Measurements from ENCODE around the gene MCM5. TPM values are rescaled to one million over a fixed set of nuclear protein-coding genes. Genes with fewer than 3 reads are reported as not detected.

The MCM5 gene
- total and polyA plus RNA-seq, 2 experiments from 2014 or later, result 34.4 to 51.5 TPM

- Histone ChIP-seq H3K79me2 (ENCODE audit: insufficient read depth) (no peaks in the 10 kb centered on the region), H3F3A (ENCODE audit: insufficient read depth) (peaks cover 5% of the 10 kb centered on the region; the same call in 1 of the 2 replicates), H3K27ac (no peak overlapping the region), H4K20me1 (ENCODE audit: insufficient read depth) (no peaks in the 10 kb centered on the region), H3K9me2 (ENCODE audit: insufficient read depth) (no peaks in the 10 kb centered on the region), H3K4me2 (ENCODE audit: unreplicated experiment) (no peak overlapping the region), H3K9ac (no peak overlapping the region), H3K4me3 (no peak overlapping the region), H3K27me3 (replicated peaks; ENCODE audit: insufficient read depth) (no peaks in the 10 kb centered on the region), H3K9me3 (ENCODE audit: low read depth) (no peaks in the 10 kb centered on the region), H3K4me1 (ENCODE audit: insufficient read depth) (peaks cover 18% of the 10 kb centered on the region), H2AFZ (no peak overlapping the region), H3K36me3 (ENCODE audit: low read depth) (no peaks in the 10 kb centered on the region)
- DNase-seq, result no peak
- in situ Hi-C loops (cut with MboI), result no loop called here
- TF ChIP-seq EZH2phosphoT487 (IDR thresholded peaks at IDR 0.05; ENCODE audit: insufficient read depth, low read depth) (no peak), EZH2 (IDR thresholded peaks at IDR 0.05; ENCODE audit: insufficient read depth, poor library complexity, severe bottlenecking) (no peak)
- 94 to 98% methylated on average over 4 of the region's 4 CpGs for WGBS, 2 experiments (ENCODE audit: low coverage in 1 of 2, low lambda C conversion rate in 2 of 2, missing lambda C conversion rate in 2 of 2)
Observed at GRCh38 chr22:35422145-35422544, 22.2 kb downstream of the MCM5 start.

GRCh38 chr22:35422936-35423335 is 23.0 kb downstream of the MCM5 start:
- Histone ChIP-seq H3K9me2 (ENCODE audit: insufficient read depth) (no peaks in the 10 kb centered on the region), H3K79me2 (ENCODE audit: insufficient read depth) (no peaks in the 10 kb centered on the region), H3K27me3 (replicated peaks; ENCODE audit: insufficient read depth) (no peaks in the 10 kb centered on the region), H2AFZ (no peak overlapping the region), H3K4me1 (ENCODE audit: insufficient read depth) (peaks cover 21% of the 10 kb centered on the region), H3K9me3 (ENCODE audit: low read depth) (no peaks in the 10 kb centered on the region), H4K20me1 (ENCODE audit: insufficient read depth) (no peaks in the 10 kb centered on the region), H3K27ac (no peak overlapping the region), H3K9ac (no peak overlapping the region), H3K4me2 (ENCODE audit: unreplicated experiment) (no peak overlapping the region), H3K36me3 (ENCODE audit: low read depth) (no peaks in the 10 kb centered on the region), H3K4me3 (no peak overlapping the region), H3F3A (ENCODE audit: insufficient read depth) (peaks cover 5% of the 10 kb centered on the region; the same call in 1 of the 2 replicates)
- 83 to 89% methylated on average over 9 of the region's 9 CpGs for WGBS, 2 experiments (ENCODE audit: low coverage in 1 of 2, low lambda C conversion rate in 2 of 2, missing lambda C conversion rate in 2 of 2)
- in situ Hi-C loops (cut with MboI), result no loop called here
- DNase-seq, result no peak
- TF ChIP-seq EZH2 (IDR thresholded peaks at IDR 0.05; ENCODE audit: insufficient read depth, poor library complexity, severe bottlenecking) (no peak), EZH2phosphoT487 (IDR thresholded peaks at IDR 0.05; ENCODE audit: insufficient read depth, low read depth) (no peak)

GRCh38 chr22:35424081-35424480 is 24.1 kb downstream of the MCM5 start:
- H3F3A ChIP-seq (ENCODE audit: insufficient read depth), result peaks cover 5% of the 10 kb centered on the region; the same call in 1 of the 2 replicates
- H3K9me2 ChIP-seq (ENCODE audit: insufficient read depth), result no peaks in the 10 kb centered on the region
- H4K20me1 ChIP-seq (ENCODE audit: insufficient read depth), result no peaks in the 10 kb centered on the region
- H3K4me1 ChIP-seq (ENCODE audit: insufficient read depth), result peaks cover 17% of the 10 kb centered on the region
- no peaks in the 10 kb centered on the region for H3K36me3 ChIP-seq (ENCODE audit: low read depth)
- DNase-seq, result no peak
- 97 to 98% methylated on average over 26 of the region's 26 CpGs for WGBS, 2 experiments (ENCODE audit: low coverage in 1 of 2, low lambda C conversion rate in 2 of 2, missing lambda C conversion rate in 2 of 2)
- H3K27me3 ChIP-seq (replicated peaks; ENCODE audit: insufficient read depth), result no peaks in the 10 kb centered on the region
- H3K27ac ChIP-seq, result no peak overlapping the region
- in situ Hi-C loops (cut with MboI), result no loop called here
- no peak overlapping the region for H2AFZ ChIP-seq
- no peak overlapping the region for H3K4me3 ChIP-seq
- no peak overlapping the region for H3K9ac ChIP-seq
- no peak overlapping the region for H3K4me2 ChIP-seq (ENCODE audit: unreplicated experiment)
- H3K9me3 ChIP-seq (ENCODE audit: low read depth), result no peaks in the 10 kb centered on the region
- no peaks in the 10 kb centered on the region for H3K79me2 ChIP-seq (ENCODE audit: insufficient read depth)
- no peak for TF ChIP-seq EZH2 (IDR thresholded peaks at IDR 0.05; ENCODE audit: insufficient read depth, poor library complexity, severe bottlenecking)
- no peak for TF ChIP-seq EZH2phosphoT487 (IDR thresholded peaks at IDR 0.05; ENCODE audit: insufficient read depth, low read depth)

GRCh38 chr22:35424761-35425160 is 24.8 kb downstream of the MCM5 start:
- H2AFZ ChIP-seq, result no peak overlapping the region
- WGBS, 2 experiments (ENCODE audit: low coverage in 1 of 2, low lambda C conversion rate in 2 of 2, missing lambda C conversion rate in 2 of 2), result 91 to 97% methylated on average over 7 of the region's 7 CpGs
- no peaks in the 10 kb centered on the region for H3K36me3 ChIP-seq (ENCODE audit: low read depth)
- no peaks in the 10 kb centered on the region for H3K9me2 ChIP-seq (ENCODE audit: insufficient read depth)
- no peak for DNase-seq
- H3K9ac ChIP-seq, result no peak overlapping the region
- no peaks in the 10 kb centered on the region for H3K9me3 ChIP-seq (ENCODE audit: low read depth)
- H3K4me1 ChIP-seq (ENCODE audit: insufficient read depth), result peaks cover 17% of the 10 kb centered on the region
- H4K20me1 ChIP-seq (ENCODE audit: insufficient read depth), result no peaks in the 10 kb centered on the region
- H3F3A ChIP-seq (ENCODE audit: insufficient read depth), result peaks cover 5% of the 10 kb centered on the region; the same call in 1 of the 2 replicates
- no peak for TF ChIP-seq EZH2phosphoT487 (IDR thresholded peaks at IDR 0.05; ENCODE audit: insufficient read depth, low read depth)
- no peak for TF ChIP-seq EZH2 (IDR thresholded peaks at IDR 0.05; ENCODE audit: insufficient read depth, poor library complexity, severe bottlenecking)
- H3K27ac ChIP-seq, result no peak overlapping the region
- H3K4me3 ChIP-seq, result no peak overlapping the region
- in situ Hi-C loops (cut with MboI), result loop anchor here (25.0 kb wide), 1 partner anchor 688 kb away; no protein-coding TSS in a partner anchor
- no peaks in the 10 kb centered on the region for H3K27me3 ChIP-seq (replicated peaks; ENCODE audit: insufficient read depth)
- H3K4me2 ChIP-seq (ENCODE audit: unreplicated experiment), result no peak overlapping the region
- no peaks in the 10 kb centered on the region for H3K79me2 ChIP-seq (ENCODE audit: insufficient read depth)
